GM13976 (cell line): ENCODE results near the gene KIF16B.

Experiments used
- DNase-seq: peaks from one replicate; pipeline ENCODE4 v3.0.0; 2012; ENCODE audit warnings: low spot score
- CTCF ChIP-seq: IDR thresholded peaks from 2 replicates; pipeline ENCODE4 v1.5.1; 2012; ENCODE audit warnings: borderline replicate concordance, mild to moderate bottlenecking; ENCODE audit not compliant: insufficient read depth; ENCODE audit errors: extremely low read depth, missing control alignments, control extremely low read depth
- in situ Hi-C: fragments of 300-500 bp; cut with MboI; formaldehyde crosslinking; loops from one replicate; pipeline ENCODE4 v1.12.0; 2022; ENCODE audit warnings: low sequenced_read_pairs, mixed read lengths, inconsistent platforms; ENCODE audit not compliant: unreplicated experiment

Gene KIF16B

DNA sequence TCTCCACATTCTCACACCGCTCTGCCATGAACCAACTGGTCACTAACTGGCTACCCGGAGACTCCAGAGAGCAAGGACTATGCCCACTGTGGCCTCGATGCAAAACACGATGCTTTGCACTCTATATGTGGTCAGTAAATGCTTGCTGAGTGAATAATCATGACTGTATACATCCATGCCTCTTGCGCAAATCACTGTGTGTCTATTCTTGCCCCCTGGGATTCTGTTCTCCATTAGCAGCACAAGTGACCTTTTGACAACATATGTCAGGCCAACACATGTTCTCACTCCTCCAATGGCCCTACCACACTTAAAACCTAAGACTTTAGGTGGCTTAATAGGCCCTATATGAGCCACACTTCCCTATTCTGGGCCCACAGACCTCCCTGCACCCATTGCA, 16.9 kb downstream of the KIF16B start:
- in situ Hi-C loops: no loop called here
- TF ChIP-seq CTCF: no peak
- no peak for DNase-seq

DNA sequence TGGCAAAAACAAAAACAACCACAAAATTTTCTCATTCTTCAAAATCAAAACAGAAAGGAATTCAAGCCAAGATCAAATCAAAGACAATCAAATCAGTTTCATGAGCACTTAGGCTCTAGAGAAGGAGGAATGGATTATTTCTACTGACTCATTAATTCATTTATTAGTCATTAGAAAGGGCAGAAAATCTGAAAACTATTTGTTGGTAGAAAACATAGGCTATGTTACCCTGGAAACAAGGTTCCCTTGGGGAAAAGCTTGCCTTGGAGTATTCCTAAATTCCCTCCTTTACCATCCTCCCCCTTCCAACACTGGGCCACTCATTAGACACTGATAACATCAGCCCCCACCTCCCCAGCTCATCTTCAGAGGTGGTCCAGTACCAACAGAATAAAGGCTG, 17.5 kb downstream of the KIF16B start:
- no peak for TF ChIP-seq CTCF

GRCh38 chr20:16554766-16555543, 18.3 kb downstream of the KIF16B start:
- no peak for TF ChIP-seq CTCF
- in situ Hi-C loops: no loop called here
- DNase-seq: no peak

More for the DNA sequence above, 17.5 kb downstream of the KIF16B start:
- in situ Hi-C loops: no loop called here
- no peak for DNase-seq

- no peak for TF ChIP-seq CTCF
- in situ Hi-C loops: no loop called here
- no peak for DNase-seq
These were observed 19.6 kb downstream of the KIF16B start for GRCh38 chr20:16553684-16554083.

- in situ Hi-C loops: no loop called here
- no peak for TF ChIP-seq CTCF
These were observed 20.1 kb downstream of the KIF16B start for GRCh38 chr20:16553101-16553500.

GRCh38 chr20:16552015-16552414, 21.2 kb downstream of the KIF16B start:
- in situ Hi-C loops: no loop called here
- TF ChIP-seq CTCF: no peak

More at GRCh38 chr20:16553101-16553500, 20.1 kb downstream of the KIF16B start:
- no peak for DNase-seq

More at GRCh38 chr20:16552015-16552414, 21.2 kb downstream of the KIF16B start:
- no peak for DNase-seq
